ENCODE results near the gene VPS35L. TPM values are rescaled to one million over a fixed set of nuclear protein-coding genes. Genes with fewer than 3 reads are reported as not detected.

Gene VPS35L
- total RNA-seq, 6 experiments from 2014 or later: 65.6 to 81.9 (median 76.8) TPM

- H3K4me3 Mint-ChIP-seq: no peak overlapping the region
Observed at GRCh38 chr16:19513377-19514053, 42.0 kb upstream of the VPS35L start.

GRCh38 chr16:19515757-19516156 lies 39.7 kb upstream of the VPS35L start:
- no peak overlapping the region for H3K27ac Mint-ChIP-seq

More at GRCh38 chr16:19513377-19514053, 42.0 kb upstream of the VPS35L start:
- peaks cover 24% of the 10 kb centered on the region for H3K36me3 Mint-ChIP-seq (ENCODE audit: low read depth)
- no peaks in the 10 kb centered on the region for H3K9me3 Mint-ChIP-seq
- H3K27ac Mint-ChIP-seq: peak overlapping the region; percentile 16; the same call in 1 of the 2 replicates
- DNase-seq: no peak
- H3K27me3 Mint-ChIP-seq (ENCODE audit: insufficient read depth): no peaks in the 10 kb centered on the region
- peaks cover 25% of the 10 kb centered on the region for H3K4me1 Mint-ChIP-seq (ENCODE audit: low read depth)
- no peak for TF ChIP-seq CTCF (IDR thresholded peaks at IDR 0.05)

GRCh38 chr16:19517424-19518089 lies 37.9 kb upstream of the VPS35L start:
- TF ChIP-seq CTCF (IDR thresholded peaks at IDR 0.05): no peak
- Mint-ChIP-seq H3K36me3 (ENCODE audit: low read depth) (peaks cover 21% of the 10 kb centered on the region), H3K4me3 (no peak overlapping the region), H3K27me3 (ENCODE audit: insufficient read depth) (no peaks in the 10 kb centered on the region), H3K4me1 (ENCODE audit: low read depth) (peaks cover 56% of the 10 kb centered on the region), H3K9me3 (no peaks in the 10 kb centered on the region), H3K27ac (peak overlapping the region; percentile 58)
- DNase-seq: peak; percentile 58

More at GRCh38 chr16:19515757-19516156, 39.7 kb upstream of the VPS35L start:
- no peak for DNase-seq
- Mint-ChIP-seq H3K36me3 (ENCODE audit: low read depth) (peaks cover 24% of the 10 kb centered on the region), H3K9me3 (no peaks in the 10 kb centered on the region), H3K4me1 (ENCODE audit: low read depth) (peaks cover 42% of the 10 kb centered on the region), H3K27me3 (ENCODE audit: insufficient read depth) (no peaks in the 10 kb centered on the region), H3K4me3 (no peak overlapping the region)
- TF ChIP-seq CTCF (IDR thresholded peaks at IDR 0.05): no peak

- H3K27me3 Mint-ChIP-seq (ENCODE audit: insufficient read depth): no peaks in the 10 kb centered on the region
- no peak for DNase-seq
- TF ChIP-seq CTCF (IDR thresholded peaks at IDR 0.05): no peak
- peaks cover 13% of the 10 kb centered on the region for H3K36me3 Mint-ChIP-seq (ENCODE audit: low read depth)
- H3K4me1 Mint-ChIP-seq (ENCODE audit: low read depth): peaks cover 58% of the 10 kb centered on the region
- H3K27ac Mint-ChIP-seq: no peak overlapping the region
- no peaks in the 10 kb centered on the region for H3K9me3 Mint-ChIP-seq
- no peak overlapping the region for H3K4me3 Mint-ChIP-seq
Observed at GRCh38 chr16:19518388-19518787, 37.1 kb upstream of the VPS35L start.

GRCh38 chr16:19520861-19521331 lies 34.6 kb upstream of the VPS35L start:
- Mint-ChIP-seq H3K36me3 (ENCODE audit: low read depth) (peaks cover 14% of the 10 kb centered on the region), H3K27me3 (ENCODE audit: insufficient read depth) (no peaks in the 10 kb centered on the region), H3K9me3 (no peaks in the 10 kb centered on the region), H3K4me1 (ENCODE audit: low read depth) (peaks cover 65% of the 10 kb centered on the region), H3K27ac (peak overlapping the region; percentile 83), H3K4me3 (peak overlapping the region; percentile 93)
- TF ChIP-seq CTCF (IDR thresholded peaks at IDR 0.05): no peak
- no peak for DNase-seq

Measured in HFFc6 (cell line).